Astrocyte of the hippocampus (primary cell): ENCODE data around the gene PIPOX.

ENCODE experiments used
- DNase-seq: peaks from one replicate; pipeline ENCODE4 v3.0.0; 2011; ENCODE audit warnings: low read depth, low spot score

The PIPOX gene

DNA sequence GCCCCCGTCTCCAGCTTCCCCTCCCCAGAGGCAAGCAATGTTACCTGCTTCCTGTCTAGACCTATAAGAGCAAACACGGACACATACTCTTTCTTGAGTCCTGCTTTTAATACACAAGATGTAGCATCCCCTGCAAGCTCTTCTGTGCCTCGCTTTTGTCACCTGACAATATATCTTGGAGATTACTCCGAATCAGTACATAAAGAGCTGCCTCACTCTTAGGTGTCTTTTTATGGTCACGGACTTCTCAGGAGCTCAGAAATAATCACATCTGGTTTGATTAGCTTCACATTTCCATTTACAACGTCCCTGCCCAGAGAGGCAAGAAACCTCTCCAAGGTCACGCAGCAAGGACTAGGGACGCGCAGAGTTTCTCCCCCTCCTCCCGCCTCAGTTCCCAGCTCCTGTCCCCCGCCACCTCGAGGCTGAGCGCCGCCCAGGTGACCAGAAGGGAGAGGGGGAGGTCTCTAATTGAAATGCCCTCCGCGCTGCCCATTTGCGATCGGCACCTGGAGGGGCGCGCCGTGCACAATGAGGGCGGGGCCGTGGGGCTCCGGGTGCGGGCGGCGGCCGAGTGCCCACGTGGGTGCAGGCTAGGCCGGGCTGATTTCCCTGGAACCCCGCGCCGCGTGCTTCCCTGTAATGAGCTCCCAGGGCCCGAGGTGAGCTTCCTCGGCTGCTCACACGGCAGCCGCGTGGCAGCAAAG is 23.3 kb upstream of the PIPOX start:
- DNase-seq: no peak

DNA sequence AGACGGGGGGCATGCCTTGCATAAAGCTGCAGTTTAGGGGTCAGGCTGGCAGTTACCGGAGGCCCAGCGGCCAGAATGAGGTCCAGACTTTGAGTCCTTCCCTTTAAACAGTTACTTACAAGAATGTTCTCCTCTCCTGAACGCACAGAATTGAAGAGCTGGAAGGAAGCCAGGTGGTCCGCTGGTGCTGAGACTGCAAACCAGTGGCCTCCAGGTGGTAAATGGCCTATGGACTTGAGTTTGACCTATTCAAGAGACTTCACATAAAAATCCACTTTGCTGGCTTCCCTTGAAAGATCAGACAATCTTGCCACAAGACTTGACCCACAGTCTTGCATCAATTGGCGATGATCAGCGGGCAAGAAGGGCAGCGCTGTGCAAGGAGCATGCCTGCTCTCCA is 22.4 kb upstream of the PIPOX start:
- no peak for DNase-seq

DNA sequence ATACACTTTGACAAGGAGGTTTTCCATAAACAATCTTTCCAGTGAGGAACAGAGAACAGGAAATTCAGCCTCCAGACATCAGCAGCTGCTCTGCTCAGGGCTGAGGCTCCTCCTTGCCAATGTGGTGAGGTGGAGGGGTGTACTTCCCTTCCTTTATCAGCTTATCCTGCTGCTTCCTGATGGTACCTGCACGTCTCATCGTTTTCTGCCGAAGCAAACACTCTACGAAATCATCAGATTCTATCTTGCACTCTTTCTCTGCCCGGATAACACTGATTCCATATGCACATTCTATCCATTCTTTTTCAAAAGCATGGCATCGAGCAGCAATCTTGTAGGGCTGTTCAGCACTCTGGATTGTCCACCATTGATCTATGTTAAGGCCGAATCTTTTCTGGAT is 21.7 kb upstream of the PIPOX start:
- DNase-seq: no peak

DNA sequence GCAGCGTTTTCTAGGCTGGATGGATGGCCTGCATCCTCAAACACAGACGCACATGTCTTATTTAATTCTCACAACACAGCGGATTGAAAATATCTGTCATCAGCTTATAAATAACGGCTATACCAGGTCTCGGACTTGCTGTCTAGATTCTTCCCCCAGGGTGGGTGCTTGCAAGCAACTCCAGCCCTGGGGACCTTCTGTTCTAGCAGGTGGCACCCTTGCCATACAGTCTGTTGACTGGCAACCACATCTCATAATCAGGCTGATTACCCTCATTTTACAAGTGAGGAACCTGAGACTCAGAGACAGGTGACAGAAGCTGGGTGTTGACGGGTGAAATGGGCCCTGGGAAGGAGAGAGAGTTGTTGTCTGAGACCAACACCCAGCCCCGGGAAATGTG is 20.9 kb upstream of the PIPOX start:
- DNase-seq: no peak

DNA sequence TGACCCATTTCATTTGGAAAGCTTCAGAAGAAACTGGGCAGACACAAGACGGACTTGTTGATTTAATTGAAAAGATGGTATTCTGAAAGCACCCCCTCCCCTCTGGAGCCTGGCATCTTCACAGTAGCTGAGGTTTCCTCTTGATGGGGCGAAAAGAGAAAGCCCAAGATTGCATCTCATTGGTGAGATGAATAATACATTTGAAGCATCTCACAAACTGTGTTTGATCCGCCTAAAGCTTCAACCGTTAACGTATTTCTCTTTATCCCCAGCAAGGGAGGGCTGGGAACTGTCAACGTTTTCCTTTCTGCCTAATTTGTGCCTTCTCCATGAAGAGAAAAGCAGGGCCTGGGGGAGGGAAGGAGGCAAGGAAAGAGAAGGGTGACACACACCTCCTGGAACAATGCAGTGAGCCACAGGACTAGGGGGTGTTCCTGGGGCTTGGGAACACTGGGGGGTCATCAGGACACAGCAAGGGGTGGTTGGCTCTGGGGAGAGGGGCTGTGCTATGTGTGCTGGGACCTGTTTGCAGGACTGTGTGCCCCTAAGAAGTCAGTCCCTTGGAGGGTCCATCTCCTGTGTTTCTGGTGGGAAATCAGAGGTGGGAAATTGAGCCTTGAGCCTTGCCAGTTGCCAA is 18.5 kb upstream of the PIPOX start:
- no peak for DNase-seq

DNA sequence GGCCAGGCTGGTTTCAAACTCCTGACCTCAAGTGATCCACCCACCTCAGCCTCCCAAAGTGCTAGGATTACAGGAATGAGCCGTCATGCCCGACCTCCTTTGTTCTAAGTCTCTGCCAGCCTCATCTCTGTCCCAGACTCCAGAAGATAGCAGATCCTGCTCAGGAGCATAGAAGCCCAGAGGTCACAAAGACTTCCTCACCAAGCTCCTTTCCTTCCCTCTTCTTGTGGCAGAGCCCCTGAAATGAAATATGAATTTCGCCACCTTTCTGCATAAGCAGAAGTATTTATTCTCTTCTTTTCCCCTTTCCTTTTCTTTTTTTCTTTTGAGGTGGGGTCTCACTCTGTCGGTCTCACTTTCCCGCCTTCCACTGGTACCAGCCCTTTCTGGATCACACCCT is 11.5 kb upstream of the PIPOX start:
- DNase-seq: no peak

DNA sequence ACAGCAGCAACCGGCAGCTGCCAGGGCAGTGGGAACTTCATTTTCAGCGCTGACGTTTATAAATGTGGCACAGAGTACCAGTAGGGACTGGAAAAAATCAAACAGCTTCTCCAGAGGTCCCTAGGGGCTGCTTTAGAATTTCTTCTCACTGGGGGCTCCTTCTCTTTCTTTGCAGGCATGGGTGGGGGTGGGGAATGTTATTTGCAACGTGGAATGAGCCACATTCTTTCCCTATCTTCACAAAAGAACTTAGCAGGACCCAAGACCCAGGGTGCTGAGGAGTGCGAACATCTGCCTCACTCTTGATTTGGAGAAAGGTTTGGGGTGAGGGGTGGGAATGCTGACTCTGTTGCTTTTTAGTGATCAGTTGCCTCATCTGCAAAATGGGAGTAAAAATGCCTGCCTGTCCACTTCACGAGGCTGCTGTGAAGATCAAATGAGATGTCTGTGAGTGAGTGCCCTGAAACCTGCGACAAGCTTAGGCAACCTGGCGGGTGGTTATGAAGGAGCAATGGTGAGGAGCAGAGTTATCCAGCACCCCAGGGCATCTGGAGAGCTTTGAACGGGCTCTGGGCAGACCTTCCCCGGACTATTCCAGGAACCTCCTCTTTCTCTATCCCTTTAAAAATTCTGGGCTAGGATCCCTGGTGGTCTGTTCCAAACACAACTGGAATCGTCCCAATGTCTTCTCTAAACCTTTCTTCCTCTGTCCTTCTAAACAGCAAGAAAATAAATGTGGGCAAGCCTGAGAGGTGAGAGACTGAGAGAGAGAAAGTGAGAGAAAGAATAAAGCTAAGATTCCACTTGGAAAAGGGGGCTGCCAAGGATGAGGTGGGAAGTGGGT is 10.7 kb upstream of the PIPOX start:
- DNase-seq: no peak

DNA sequence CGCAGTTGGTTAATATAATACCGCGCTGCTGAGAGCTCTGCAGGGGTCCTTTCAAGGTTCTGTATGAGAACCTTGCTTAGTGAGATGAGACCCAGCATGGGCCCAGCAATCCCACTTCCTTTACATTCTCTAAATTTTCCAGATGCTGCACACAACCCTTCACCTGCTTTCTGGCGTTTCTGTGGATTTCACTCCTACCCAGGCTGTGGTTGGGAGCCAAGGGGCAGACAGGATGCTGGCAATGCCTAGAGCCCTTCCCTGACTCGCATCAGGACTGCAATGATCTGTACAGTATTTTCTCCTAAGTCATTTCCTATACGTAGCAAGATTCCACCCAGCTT is 10.1 kb upstream of the PIPOX start:
- DNase-seq: no peak

DNA sequence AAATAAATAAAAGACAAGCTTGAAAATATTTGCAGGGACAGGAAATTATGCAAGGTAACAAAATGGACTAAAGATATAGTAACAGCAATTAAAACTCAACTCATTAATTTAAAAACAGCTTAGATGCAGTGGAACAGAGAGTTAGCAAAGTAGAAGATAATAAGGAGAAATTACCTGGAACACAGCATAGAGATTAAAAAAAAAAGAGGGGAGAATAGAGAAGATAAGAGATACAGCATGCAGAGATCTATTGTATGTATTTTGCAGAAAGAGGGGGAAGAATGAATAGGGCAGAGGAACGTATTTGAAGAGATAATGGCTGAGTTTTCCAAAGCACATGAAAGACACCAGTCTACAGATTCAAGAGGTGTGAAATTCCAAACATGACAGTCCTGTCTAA is 8.4 kb upstream of the PIPOX start:
- DNase-seq: no peak

DNA sequence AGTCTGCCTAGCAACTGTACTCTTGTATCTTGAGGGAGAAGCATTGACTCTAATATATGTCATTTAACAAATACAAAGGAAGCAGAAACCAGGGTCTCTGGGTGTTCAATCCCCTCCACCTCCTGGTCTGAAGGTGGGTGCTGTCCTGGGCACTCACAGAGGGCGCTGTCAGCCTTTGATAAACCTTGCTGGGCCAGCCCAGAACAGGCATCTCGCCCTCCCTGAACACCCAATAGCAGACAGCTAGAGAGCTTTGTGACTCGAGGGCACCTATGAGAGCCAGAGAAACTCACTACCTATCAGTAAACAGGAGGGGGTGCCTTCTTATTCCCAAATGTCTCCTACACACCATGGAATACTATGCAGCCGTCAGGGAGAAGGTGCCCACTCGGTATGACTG is 6.4 kb upstream of the PIPOX start:
- no peak for DNase-seq

DNA sequence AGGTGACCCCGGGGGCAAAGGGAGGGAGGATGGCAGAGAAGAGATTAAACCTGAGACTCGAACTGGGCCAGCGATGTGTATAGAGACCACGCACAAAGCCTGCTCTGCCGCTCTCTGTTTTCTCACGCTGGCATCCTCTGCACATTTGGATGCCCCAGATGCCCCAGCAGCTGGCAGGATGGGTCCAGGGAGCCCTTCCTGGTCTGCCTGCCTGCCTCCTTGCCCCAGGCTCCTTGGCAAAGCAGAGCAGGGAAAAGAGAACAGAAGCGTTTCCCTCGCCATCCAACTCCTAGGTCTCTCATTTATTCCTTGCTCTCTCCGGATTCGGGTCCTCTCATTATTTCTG is 5.2 kb upstream of the PIPOX start:
- DNase-seq: no peak

DNA sequence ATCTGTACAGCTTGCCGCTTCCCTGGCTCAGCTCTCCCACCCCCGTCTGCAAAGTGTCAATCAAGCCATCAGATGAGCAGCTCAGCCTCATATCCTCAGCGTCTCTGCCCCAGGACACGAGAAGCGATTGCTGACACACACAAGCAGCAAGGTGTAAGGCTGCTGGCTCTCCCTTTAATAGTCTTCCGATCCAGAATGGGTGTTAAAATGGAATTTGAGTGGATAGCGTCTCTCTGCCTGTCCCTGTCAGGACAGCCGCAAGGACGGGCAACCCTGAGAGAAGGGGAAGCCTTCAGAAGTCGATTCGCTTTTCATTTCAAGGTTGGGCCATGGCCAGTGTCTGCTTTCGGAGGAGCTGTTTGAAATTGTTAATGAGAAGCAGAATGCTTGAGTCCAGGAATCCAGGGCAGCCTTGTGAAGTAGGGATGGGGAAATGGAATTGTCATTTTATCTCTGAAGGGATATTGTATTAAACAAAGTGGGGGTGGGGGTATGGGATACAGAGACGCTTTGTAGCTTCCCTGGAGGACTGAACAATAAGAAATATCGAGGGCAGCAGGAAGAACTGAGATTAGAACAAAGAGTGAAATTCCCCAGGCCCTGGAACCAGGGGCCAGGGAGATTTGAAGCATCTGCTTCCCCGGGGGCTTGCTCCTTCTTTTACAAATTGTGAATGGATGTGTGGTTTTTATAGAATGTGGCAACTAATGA is 4.7 kb upstream of the PIPOX start:
- DNase-seq: peak; percentile 26

DNA sequence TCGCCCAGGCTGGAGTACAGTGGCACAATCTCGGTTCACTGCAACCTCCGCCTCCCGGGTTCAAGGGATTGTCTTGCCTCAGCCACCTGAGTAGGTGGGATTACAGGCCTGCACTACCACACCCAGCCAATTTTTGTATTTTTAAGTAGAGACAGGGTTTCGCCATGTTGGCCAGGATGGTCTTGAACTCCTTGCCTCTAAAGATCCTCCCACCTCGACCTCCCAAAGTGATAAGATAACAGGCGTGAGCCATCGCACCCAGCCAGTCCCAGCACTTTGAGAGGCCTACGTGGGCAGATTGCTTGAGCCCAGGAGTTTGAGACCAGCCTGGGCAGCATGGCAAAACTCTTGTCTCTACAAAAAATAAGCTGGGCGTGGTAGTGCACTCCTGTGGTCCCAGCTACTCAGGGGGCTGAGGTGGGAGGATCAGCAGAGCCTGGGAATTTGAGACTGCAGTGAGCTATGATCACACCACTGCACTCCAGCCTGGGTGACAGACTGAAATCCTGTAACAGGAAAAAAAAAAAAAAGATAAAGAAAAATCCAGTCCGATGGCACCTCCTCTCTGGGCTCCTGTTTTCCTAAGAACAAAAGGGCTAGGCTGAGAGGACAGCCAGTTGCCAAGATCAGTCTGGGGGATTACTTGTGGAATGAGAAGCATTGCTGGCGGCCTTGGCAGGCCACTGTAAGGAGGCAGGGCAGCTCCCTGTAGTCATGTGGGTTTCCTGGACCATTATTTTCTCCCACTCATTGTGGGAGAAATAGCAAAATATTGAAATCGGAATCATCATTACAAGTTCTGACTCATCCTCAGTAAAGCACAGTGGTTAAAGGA is 3.0 kb upstream of the PIPOX start:
- DNase-seq: peak; percentile 95

DNA sequence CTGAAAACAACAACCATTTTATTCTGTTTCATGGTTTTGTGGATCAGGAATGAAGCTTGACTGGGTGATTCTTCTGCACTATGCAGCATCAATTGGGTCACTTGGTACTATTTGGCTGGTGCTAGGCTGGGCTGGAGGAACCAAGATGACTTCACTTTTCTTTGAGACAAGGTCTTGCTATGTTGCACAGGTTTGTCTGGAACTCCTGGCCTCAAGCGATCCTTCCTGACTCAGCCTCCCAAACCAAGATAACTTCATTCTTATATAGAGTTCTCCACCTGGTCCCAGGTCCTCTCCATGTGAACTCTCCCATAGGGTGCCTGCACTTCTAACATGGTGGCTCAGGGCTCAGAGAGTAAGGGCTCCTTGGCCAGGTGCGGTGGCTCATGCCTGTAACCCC is 1.9 kb upstream of the PIPOX start:
- DNase-seq: no peak

DNA sequence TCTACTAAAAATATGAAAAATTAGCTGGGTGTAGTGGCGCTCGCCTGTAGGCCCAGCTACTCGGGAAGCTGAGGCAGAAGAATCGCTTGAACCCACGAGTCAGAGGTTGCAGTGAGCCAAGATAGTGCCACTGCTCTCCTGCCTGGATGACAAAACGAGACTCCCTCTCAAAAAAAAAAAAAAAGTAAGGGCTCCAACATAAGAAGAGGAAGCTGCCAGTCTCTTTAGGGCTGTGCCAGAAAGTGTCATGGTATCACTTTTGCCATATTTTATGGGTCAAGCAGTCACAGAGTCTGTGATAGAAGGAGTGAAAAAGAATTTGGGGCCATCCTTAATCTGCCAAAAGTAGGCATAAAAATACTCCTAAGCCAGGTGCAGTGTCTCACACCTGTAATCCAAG is 1.4 kb upstream of the PIPOX start:
- no peak for DNase-seq

DNA sequence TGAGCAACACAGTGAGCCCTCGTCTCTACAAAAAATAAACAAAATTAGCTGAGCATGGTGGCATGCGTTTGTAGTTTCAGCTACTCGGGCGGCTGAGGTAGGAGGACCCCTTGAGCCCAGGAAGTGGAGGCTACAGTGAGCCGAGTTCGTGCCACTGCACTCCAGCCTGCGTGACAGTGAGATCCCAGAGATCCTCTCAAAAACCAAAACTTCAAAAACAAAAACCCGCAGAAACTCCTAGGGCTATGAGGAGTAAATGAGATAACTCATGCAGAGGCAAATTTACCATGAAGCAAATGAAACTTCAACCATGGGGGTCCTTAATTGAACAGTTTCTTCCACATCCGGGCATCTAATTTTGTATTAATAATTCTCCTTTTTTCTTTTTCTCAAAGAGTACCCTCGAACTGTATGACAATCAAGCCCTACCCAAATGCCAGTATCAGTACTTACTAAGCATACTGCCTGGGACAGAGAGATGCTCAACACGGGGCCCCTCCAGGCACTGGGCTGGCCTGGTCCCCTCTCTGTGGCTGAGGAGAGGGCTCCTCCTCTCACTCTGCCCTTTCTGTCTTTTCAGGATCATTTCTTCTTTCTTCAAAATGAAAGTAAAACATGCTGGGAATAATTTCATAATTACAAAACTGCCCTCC is 789 bp upstream of the PIPOX start:
- no peak for DNase-seq

DNA sequence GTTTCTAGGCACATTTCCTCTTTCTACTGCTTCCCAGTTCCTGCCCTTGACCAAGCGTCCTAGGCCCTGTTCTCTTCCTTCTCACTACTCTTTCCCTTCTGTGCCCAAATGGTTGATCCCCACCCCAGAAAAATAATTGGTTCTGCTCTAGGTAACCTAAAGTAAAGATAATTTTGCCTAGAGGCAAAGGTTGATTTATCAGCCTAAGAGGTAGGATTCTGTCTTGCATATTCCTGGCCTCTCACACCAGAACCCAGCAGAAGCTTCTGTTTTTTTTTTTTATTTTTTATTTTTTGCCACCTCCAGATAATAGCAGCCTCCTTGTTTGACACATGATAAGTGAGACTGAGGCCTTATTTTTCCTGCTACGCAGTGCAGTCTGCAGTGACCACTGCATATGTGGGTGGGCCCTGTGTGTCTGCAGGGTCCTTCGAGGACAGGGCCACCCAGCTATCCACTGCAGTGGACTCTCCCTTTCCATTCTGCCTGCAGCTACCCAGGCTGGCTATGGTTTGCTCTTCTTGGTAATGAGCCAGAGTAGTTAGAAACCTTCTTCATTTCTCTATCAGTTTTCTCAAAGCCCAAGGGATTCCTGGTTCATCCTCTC is 701 bp downstream of the PIPOX start:
- no peak for DNase-seq

DNA sequence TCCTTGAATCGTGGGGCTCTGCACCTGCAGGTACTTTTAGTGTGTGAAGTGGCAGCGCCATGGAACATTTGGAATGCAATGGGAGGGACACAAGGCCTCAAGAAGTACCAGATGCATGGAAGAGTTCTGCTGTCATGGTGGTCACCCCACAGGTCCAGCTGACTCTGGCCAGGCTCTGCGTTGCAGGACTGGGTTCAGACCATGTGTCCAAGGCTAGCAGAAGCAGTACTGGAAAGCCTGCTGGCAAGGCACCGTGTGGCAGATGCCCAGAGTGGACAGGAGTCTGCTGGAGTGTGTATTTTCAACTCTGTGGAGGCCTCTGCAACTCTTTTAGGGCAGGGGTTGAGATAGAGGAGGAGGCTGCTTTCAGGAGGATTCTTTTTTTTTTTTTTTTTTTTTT is 2.1 kb downstream of the PIPOX start:
- DNase-seq: no peak

DNA sequence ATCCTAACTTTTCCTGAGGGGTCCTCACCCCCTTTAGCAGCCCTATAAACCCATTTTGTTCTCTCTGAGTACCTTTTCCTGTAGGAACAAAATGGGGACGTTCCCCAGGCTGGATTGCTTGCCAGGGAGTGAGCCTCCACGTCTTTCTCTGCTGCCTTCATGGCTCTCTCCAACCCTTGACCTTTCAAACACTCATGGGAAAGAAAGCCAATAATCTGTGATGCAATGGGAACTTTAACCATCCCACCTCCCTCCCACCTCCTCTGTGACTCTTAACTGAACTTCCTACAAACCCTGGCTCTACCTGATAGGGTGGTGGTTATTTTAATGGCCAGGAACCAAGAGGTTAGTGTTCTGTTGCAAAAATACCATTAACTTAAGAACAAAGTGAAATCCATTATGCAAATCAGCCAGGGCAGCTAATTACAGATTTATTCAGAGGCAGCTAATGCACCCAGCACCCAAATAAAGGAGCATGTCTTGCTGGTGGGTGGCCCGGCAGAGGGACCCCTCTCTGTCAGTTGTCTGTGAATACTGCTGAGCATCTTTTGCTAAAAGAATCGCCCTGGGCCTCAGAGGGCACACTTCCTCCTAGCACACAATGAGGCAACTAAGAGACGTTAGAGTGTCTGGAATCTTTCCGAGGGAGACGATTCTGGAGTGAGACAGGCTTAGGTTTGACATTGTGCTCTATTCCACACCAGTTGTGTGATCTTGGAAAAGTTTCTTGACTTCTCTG is 3.0 kb downstream of the PIPOX start:
- no peak for DNase-seq

DNA sequence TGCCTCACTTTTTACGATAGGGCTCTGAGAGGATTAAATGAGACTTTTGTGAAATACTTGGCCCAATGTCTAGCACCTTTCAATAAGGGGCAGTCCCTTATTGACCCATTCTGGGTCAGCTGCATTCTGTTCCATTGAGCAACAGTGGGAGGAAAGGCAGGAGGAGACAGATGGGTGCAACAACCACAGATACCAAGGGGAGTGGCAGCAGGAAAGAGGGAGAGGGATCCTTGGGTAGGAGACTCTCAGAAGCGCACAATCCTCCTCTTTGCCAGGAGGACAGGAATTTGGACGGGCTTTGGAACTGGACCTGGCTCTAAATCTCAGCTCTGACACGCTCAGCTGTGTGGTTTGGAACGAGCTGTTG is 3.5 kb downstream of the PIPOX start:
- DNase-seq: no peak
